ENCODE data around the gene RASSF1. TPM values are rescaled to one million over a fixed set of nuclear protein-coding genes. Genes with fewer than 3 reads are reported as not detected.

RASSF1 gene
- total RNA-seq, 1 experiment from 2014 or later: 51.7 TPM

GRCh38 chr3:50365842-50366220, 25.2 kb upstream of the RASSF1 start:
- DNase-seq (ENCODE audit: low read depth): no peak

- DNase-seq (ENCODE audit: low read depth): peak; percentile 56
These were observed 24.6 kb upstream of the RASSF1 start for GRCh38 chr3:50365080-50365841.

- peak; percentile 18 for DNase-seq (ENCODE audit: low read depth)
These were observed 24.0 kb upstream of the RASSF1 start for GRCh38 chr3:50364573-50365079.

GRCh38 chr3:50359760-50360110, 19.1 kb upstream of the RASSF1 start:
- DNase-seq (ENCODE audit: low read depth): no peak

- peak; percentile 99 for DNase-seq (ENCODE audit: low read depth)
These were observed 18.5 kb upstream of the RASSF1 start, which contains the start of gene TMEM115 for GRCh38 chr3:50358911-50359759. TMEM115 (minus strand) TSS chr3:50359521; CDS start chr3:50359063, 458 bp downstream.

GRCh38 chr3:50358355-50358910, 17.8 kb upstream of the RASSF1 start:
- DNase-seq (ENCODE audit: low read depth): no peak

GRCh38 chr3:50357481-50357880, 16.8 kb upstream of the RASSF1 start:
- DNase-seq (ENCODE audit: low read depth): no peak

- DNase-seq (ENCODE audit: low read depth): peak; percentile 44
These were observed 15.9 kb upstream of the RASSF1 start for GRCh38 chr3:50356553-50356952.

- DNase-seq (ENCODE audit: low read depth): no peak
These were observed 15.4 kb upstream of the RASSF1 start for GRCh38 chr3:50355829-50356552.

- DNase-seq (ENCODE audit: low read depth): no peak
These were observed 14.2 kb upstream of the RASSF1 start for GRCh38 chr3:50354850-50355249.

GRCh38 chr3:50354186-50354764, 13.6 kb upstream of the RASSF1 start:
- no peak for DNase-seq (ENCODE audit: low read depth)

- DNase-seq (ENCODE audit: low read depth): no peak
These were observed 12.8 kb upstream of the RASSF1 start for GRCh38 chr3:50353245-50354004.

GRCh38 chr3:50352781-50353180, 12.1 kb upstream of the RASSF1 start:
- peak; percentile 35 for DNase-seq (ENCODE audit: low read depth)

- no peak for DNase-seq (ENCODE audit: low read depth)
These were observed 10.7 kb upstream of the RASSF1 start for GRCh38 chr3:50351323-50351697.

GRCh38 chr3:50350527-50351322, 10.1 kb upstream of the RASSF1 start, which contains the start of the genes CYB561D2 and NPRL2:
CYB561D2 (plus strand) TSS chr3:50350862; CDS start chr3:50351434, 572 bp downstream.
NPRL2 (minus strand) TSS chr3:50350775; CDS start chr3:50350652, 123 bp downstream.
- DNase-seq (ENCODE audit: low read depth): peak; percentile 95

GRCh38 chr3:50350213-50350526, 9.5 kb upstream of the RASSF1 start:
- no peak for DNase-seq (ENCODE audit: low read depth)

GRCh38 chr3:50347187-50347813, 6.7 kb upstream of the RASSF1 start:
- DNase-seq (ENCODE audit: low read depth): peak; percentile 73

GRCh38 chr3:50345586-50346234, 5.1 kb upstream of the RASSF1 start, which contains the start of gene ZMYND10:
ZMYND10 (minus strand) TSS chr3:50345732; CDS start chr3:50345579, 153 bp downstream.
- peak; percentile 69 for DNase-seq (ENCODE audit: low read depth)

GRCh38 chr3:50345008-50345407, 4.4 kb upstream of the RASSF1 start:
- no peak for DNase-seq (ENCODE audit: low read depth)
